Mammary epithelial cell (primary cell): ENCODE measurements around the gene AHCTF1.

Source experiments
- EZH2 ChIP-seq: IDR thresholded peaks from 2 replicates; pipeline ENCODE4 v1.6.1; 2012; ENCODE audit warnings: low read length, inconsistent platforms, borderline replicate concordance
- TF ChIP-seq, protein P1 (sequence below), 2 donors: IDR thresholded peaks in 1 of 2; conservative IDR thresholded peaks in 1 of 2; 2 replicates each; pipeline ENCODE4 v1.5.1; 2011 to 2012; ENCODE audit warnings: inconsistent platforms in 2 of 2, low read length in 2 of 2, mild to moderate bottlenecking in 2 of 2, control low read depth in 1 of 2, low read depth in 1 of 2; ENCODE audit not compliant: insufficient read depth in 1 of 2; ENCODE audit errors: extremely low read depth in 1 of 2

DNA sequence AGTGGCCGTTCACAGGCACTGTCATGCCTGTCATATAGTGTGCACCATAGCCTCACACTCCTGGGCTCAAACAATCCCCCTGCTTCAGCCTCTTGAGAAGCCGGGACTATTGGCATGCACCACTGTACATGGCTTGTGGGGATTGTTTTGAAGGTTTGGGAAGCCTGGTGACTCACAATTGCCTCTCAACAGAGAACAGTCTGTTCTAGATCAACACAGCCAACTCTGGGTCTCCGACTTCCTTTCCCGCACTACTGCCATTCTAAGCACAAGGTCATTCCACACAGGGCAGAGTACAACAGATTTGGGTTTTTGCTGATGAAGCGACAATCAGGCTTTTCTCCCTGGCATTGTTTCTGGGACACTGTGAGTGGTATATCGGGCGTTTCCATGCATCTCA, 15.5 kb upstream of the AHCTF1 start:
- TF ChIP-seq, protein P1, sequence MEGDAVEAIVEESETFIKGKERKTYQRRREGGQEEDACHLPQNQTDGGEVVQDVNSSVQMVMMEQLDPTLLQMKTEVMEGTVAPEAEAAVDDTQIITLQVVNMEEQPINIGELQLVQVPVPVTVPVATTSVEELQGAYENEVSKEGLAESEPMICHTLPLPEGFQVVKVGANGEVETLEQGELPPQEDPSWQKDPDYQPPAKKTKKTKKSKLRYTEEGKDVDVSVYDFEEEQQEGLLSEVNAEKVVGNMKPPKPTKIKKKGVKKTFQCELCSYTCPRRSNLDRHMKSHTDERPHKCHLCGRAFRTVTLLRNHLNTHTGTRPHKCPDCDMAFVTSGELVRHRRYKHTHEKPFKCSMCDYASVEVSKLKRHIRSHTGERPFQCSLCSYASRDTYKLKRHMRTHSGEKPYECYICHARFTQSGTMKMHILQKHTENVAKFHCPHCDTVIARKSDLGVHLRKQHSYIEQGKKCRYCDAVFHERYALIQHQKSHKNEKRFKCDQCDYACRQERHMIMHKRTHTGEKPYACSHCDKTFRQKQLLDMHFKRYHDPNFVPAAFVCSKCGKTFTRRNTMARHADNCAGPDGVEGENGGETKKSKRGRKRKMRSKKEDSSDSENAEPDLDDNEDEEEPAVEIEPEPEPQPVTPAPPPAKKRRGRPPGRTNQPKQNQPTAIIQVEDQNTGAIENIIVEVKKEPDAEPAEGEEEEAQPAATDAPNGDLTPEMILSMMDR (conservative IDR thresholded peaks at IDR 0.05 in 1 of 2, IDR thresholded peaks at IDR 0.05 in 1 of 2; ENCODE audit: extremely low read depth in 1 of 2, insufficient read depth in 1 of 2, low read depth in 1 of 2, low read length in 2 of 2) = no peak
- no peak for TF ChIP-seq EZH2
